Measurements from ENCODE around the gene MEX3C.
A peak's percentile ranks its signal among the peaks of the same experiment; 100 is the strongest.

MEX3C gene

GRCh38 chr18:51192026-51192425 is 5.5 kb downstream of the MEX3C start:
- no peak for DNase-seq (ENCODE audit: low spot score)
- no peak for FAIRE-seq

GRCh38 chr18:51191128-51191717 is 6.3 kb downstream of the MEX3C start:
- no peak for DNase-seq (ENCODE audit: low spot score)
- no peak for FAIRE-seq

GRCh38 chr18:51190000-51190399 is 7.5 kb downstream of the MEX3C start:
- DNase-seq (ENCODE audit: low spot score) (no peak), FAIRE-seq (no peak)

GRCh38 chr18:51188024-51188701 is 9.3 kb downstream of the MEX3C start:
- no peak for DNase-seq (ENCODE audit: low spot score)
- FAIRE-seq = no peak

GRCh38 chr18:51185075-51185474 is 12.4 kb downstream of the MEX3C start:
- peak; percentile 20 for DNase-seq (ENCODE audit: low spot score)
- no peak for FAIRE-seq

- FAIRE-seq (no peak), DNase-seq (ENCODE audit: low spot score) (no peak)
These were observed 13.4 kb downstream of the MEX3C start for GRCh38 chr18:51184091-51184457.

GRCh38 chr18:51183372-51184090 is 13.9 kb downstream of the MEX3C start:
- FAIRE-seq = no peak

GRCh38 chr18:51182824-51183223 is 14.7 kb downstream of the MEX3C start:
- no peak for DNase-seq (ENCODE audit: low spot score)
- FAIRE-seq = no peak

More at GRCh38 chr18:51183372-51184090, 13.9 kb downstream of the MEX3C start:
- no peak for DNase-seq (ENCODE audit: low spot score)

GRCh38 chr18:51171625-51172259 is 25.7 kb downstream of the MEX3C start:
- no peak for DNase-seq (ENCODE audit: low spot score)
- no peak for FAIRE-seq

- no peak for FAIRE-seq
- no peak for DNase-seq (ENCODE audit: low spot score)
These were observed 26.3 kb downstream of the MEX3C start for GRCh38 chr18:51171223-51171622.

GRCh38 chr18:51170664-51171063 is 26.8 kb downstream of the MEX3C start:
- DNase-seq (ENCODE audit: low spot score) (no peak), FAIRE-seq (no peak)

GRCh38 chr18:51169731-51170130 is 27.8 kb downstream of the MEX3C start:
- FAIRE-seq = no peak
- DNase-seq (ENCODE audit: low spot score) = no peak

GRCh38 chr18:51168960-51169662 is 28.4 kb downstream of the MEX3C start:
- no peak for DNase-seq (ENCODE audit: low spot score)
- FAIRE-seq = no peak

GRCh38 chr18:51168026-51168742 is 29.3 kb downstream of the MEX3C start:
- FAIRE-seq = no peak
- DNase-seq (ENCODE audit: low spot score) = no peak

- DNase-seq (ENCODE audit: low spot score) (no peak), FAIRE-seq (no peak)
These were observed 32.2 kb downstream of the MEX3C start for GRCh38 chr18:51165296-51165695.

- DNase-seq (ENCODE audit: low spot score) = no peak
These were observed 32.7 kb downstream of the MEX3C start for GRCh38 chr18:51164761-51165281.

GRCh38 chr18:51164342-51164741 is 33.1 kb downstream of the MEX3C start:
- DNase-seq (ENCODE audit: low spot score) (no peak), FAIRE-seq (no peak)

More at GRCh38 chr18:51164761-51165281, 32.7 kb downstream of the MEX3C start:
- FAIRE-seq = no peak

- FAIRE-seq (no peak), DNase-seq (ENCODE audit: low spot score) (no peak)
These were observed 33.9 kb downstream of the MEX3C start for GRCh38 chr18:51163543-51163942.

- FAIRE-seq = no peak
- no peak for DNase-seq (ENCODE audit: low spot score)
These were observed 34.9 kb downstream of the MEX3C start for GRCh38 chr18:51162617-51163016.

GRCh38 chr18:51160646-51161045 is 36.8 kb downstream of the MEX3C start:
- FAIRE-seq = no peak

GRCh38 chr18:51157215-51157614 is 40.3 kb downstream of the MEX3C start:
- FAIRE-seq = no peak

More at GRCh38 chr18:51160646-51161045, 36.8 kb downstream of the MEX3C start:
- no peak for DNase-seq (ENCODE audit: low spot score)

More at GRCh38 chr18:51157215-51157614, 40.3 kb downstream of the MEX3C start:
- DNase-seq (ENCODE audit: low spot score) = no peak

Measured in RCC 7860 (cell line).